ENCODE measurements around the gene E2F8. TPM values are rescaled to one million over a fixed set of nuclear protein-coding genes. Genes with fewer than 3 reads are reported as not detected.

The E2F8 gene
- total RNA-seq, 1 experiment from 2014 or later, result 11.3 TPM

DNA sequence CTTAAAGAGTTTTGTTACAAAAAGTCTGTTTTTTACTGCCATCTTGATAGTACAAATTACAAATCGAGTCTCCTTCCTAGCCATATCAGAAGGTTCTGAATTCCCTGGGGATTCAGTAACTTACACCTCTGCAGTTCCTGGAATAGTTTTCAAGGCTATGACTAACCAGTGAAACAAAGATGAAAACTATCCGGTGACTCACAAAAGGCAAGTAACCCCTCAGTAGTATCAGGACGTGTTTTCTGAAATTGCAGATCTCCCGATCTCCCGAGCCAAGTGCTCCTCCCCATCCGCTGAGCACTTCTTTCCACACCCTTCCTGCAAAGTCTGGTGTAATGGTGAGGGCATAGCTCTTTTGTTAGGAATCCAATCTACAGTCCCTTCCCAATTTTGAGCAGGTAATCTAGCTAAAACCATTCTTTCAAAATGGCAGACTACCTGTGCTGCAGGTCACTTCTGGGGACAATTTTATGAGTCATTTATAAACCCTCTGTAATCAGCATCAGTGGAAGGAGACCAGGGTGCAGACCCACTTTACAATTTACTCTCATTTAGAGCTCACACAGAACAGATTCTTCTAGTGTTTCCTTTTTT lies 7.7 kb downstream of the E2F8 start:
- DNase-seq, result no peak
- H3K79me2 ChIP-seq (ENCODE audit: insufficient read depth, low read length), result no peaks in the 10 kb centered on the region
- no peak overlapping the region for H3K18ac ChIP-seq (ENCODE audit: insufficient read length, low read depth, low read length)
- H3K9ac ChIP-seq (ENCODE audit: extremely low read depth, insufficient read length, low read length), result no peak overlapping the region
- no peak overlapping the region for H3K4me2 ChIP-seq (ENCODE audit: insufficient read depth, insufficient read length, low read length)
- H3K4me1 Mint-ChIP-seq, result no peaks in the 10 kb centered on the region
- H3K27ac Mint-ChIP-seq, result no peak overlapping the region
- WGBS (ENCODE audit: extremely low coverage, insufficient read length, low lambda C conversion rate), result no CpG with 5 or more reads among the region's 6 CpGs
- no peaks in the 10 kb centered on the region for H3K23me2 ChIP-seq (ENCODE audit: insufficient read length, low read depth, low read length, poor library complexity, severe bottlenecking)
- no peak overlapping the region for H3K4me3 Mint-ChIP-seq
- H2BK12ac ChIP-seq (ENCODE audit: insufficient read length, low read depth, low read length), result no peak overlapping the region
- no peak overlapping the region for H2AFZ ChIP-seq (ENCODE audit: low read length)
- no peak overlapping the region for H2BK20ac ChIP-seq (ENCODE audit: low read depth, low read length, poor library complexity, severe bottlenecking)
- H2BK5ac ChIP-seq (ENCODE audit: insufficient read length, low read length), result no peak overlapping the region
- no peak overlapping the region for H2BK120ac ChIP-seq (ENCODE audit: low read depth, low read length, poor library complexity, severe bottlenecking)
- no peak overlapping the region for H3K23ac ChIP-seq (ENCODE audit: insufficient read length, low read depth, low read length)
- H3K4ac ChIP-seq (ENCODE audit: low read depth, low read length), result no peak overlapping the region
- H2AK5ac ChIP-seq (ENCODE audit: insufficient read length, low read length), result no peak overlapping the region
- H3T11ph ChIP-seq (ENCODE audit: low read length), result no peak overlapping the region
- H2BK15ac ChIP-seq (ENCODE audit: low read depth, low read length), result no peak overlapping the region
- no peak overlapping the region for H3K14ac ChIP-seq (ENCODE audit: insufficient read depth, low read length)
- H3K27ac ChIP-seq (ENCODE audit: insufficient read length, low read depth, low read length), result no peak overlapping the region
- TF ChIP-seq, protein P1, sequence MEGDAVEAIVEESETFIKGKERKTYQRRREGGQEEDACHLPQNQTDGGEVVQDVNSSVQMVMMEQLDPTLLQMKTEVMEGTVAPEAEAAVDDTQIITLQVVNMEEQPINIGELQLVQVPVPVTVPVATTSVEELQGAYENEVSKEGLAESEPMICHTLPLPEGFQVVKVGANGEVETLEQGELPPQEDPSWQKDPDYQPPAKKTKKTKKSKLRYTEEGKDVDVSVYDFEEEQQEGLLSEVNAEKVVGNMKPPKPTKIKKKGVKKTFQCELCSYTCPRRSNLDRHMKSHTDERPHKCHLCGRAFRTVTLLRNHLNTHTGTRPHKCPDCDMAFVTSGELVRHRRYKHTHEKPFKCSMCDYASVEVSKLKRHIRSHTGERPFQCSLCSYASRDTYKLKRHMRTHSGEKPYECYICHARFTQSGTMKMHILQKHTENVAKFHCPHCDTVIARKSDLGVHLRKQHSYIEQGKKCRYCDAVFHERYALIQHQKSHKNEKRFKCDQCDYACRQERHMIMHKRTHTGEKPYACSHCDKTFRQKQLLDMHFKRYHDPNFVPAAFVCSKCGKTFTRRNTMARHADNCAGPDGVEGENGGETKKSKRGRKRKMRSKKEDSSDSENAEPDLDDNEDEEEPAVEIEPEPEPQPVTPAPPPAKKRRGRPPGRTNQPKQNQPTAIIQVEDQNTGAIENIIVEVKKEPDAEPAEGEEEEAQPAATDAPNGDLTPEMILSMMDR (conservative IDR thresholded peaks at IDR 0.05), result no peak
- H3K9me3 Mint-ChIP-seq, result no peaks in the 10 kb centered on the region
- peaks cover 20 to 59% (median 58%) of the 10 kb centered on the region in 3 experiments; a peak in 6 of 7 replicates for H3K36me3 Mint-ChIP-seq (ENCODE audit: insufficient read depth in 1 of 3, low read depth in 3 of 3)
- H4K8ac ChIP-seq (replicated peaks; ENCODE audit: insufficient read length, low read depth, low read length), result no peak overlapping the region
- H3K56ac ChIP-seq (ENCODE audit: insufficient read length, low read depth, low read length), result no peak overlapping the region
- H4K5ac ChIP-seq (ENCODE audit: insufficient read length, low read depth, low read length), result no peak overlapping the region
- no peaks in the 10 kb centered on the region for H3K9me3 ChIP-seq (ENCODE audit: control insufficient read depth, low read depth, low read length)
- H3K4me1 ChIP-seq (ENCODE audit: insufficient read depth, low read length), result no peaks in the 10 kb centered on the region
- H3K27me3 ChIP-seq (ENCODE audit: insufficient read depth, low read length), result no peaks in the 10 kb centered on the region
- no peaks in the 10 kb centered on the region for H4K20me1 ChIP-seq (ENCODE audit: control insufficient read depth, insufficient read depth, insufficient read length)
- no peak overlapping the region for H4K91ac ChIP-seq (ENCODE audit: insufficient read length, low read depth, low read length)
- H3K27me3 Mint-ChIP-seq (ENCODE audit: low read depth), result no peaks in the 10 kb centered on the region
- no peaks in the 10 kb centered on the region for H3K79me1 ChIP-seq (ENCODE audit: insufficient read depth, low read depth, low read length, poor library complexity, severe bottlenecking)
